Type B pancreatic cell (in vitro differentiated cells): Measurements from ENCODE around the gene PPP1R12A. TPM values are rescaled to one million over a fixed set of nuclear protein-coding genes. Genes with fewer than 3 reads are reported as not detected.
"Not testable (repeated sequence)": the region's sequence is repeated elsewhere in the genome, so short reads cannot be mapped to it uniquely, and the experiment has no call there.

Experiments used
- DNase-seq: peaks from one replicate; pipeline ENCODE4 v3.0.0; 2021; ENCODE audit warnings: mixed read lengths; ENCODE audit not compliant: unreplicated experiment; ENCODE audit errors: extremely low spot score
- H3K27ac Mint-ChIP-seq: 2 replicates; pipeline ENCODE4 v1.8.0; 2021; ENCODE audit warnings: mild to moderate bottlenecking, mixed read lengths
- H3K27me3 Mint-ChIP-seq: 2 replicates; pipeline ENCODE4 v1.8.0; 2021; ENCODE audit warnings: mixed read lengths
- H3K36me3 Mint-ChIP-seq: 2 replicates; pipeline ENCODE4 v1.8.0; 2021; ENCODE audit warnings: mixed read lengths
- H3K4me1 Mint-ChIP-seq: one replicate; pipeline ENCODE4 v1.8.0; 2021; ENCODE audit warnings: mixed read lengths; ENCODE audit not compliant: unreplicated experiment
- H3K4me3 Mint-ChIP-seq: 2 replicates; pipeline ENCODE4 v1.8.0; 2021; ENCODE audit warnings: mild to moderate bottlenecking, mixed read lengths
- H3K9me3 Mint-ChIP-seq: 2 replicates; pipeline ENCODE4 v1.8.0; 2021; ENCODE audit warnings: mixed read lengths
- total RNA-seq: library from RNA; stranded (reverse); gene quantifications from 2 replicates; pipeline ENCODE4 v1.2.1, GENCODE V29; 2021; ENCODE audit warnings: low replicate concordance
- TF ChIP-seq, protein P1 (sequence below): fragments of 200-600 bp; sonication (generic); conservative IDR thresholded peaks from 2 replicates; pipeline ENCODE4 v1.5.0; 2021; ENCODE audit warnings: antibody characterized with exemption, mild to moderate bottlenecking

PPP1R12A gene
- total RNA-seq, 1 donor from 2014 or later: 78.2 TPM

- no peak for DNase-seq
- peaks cover 22% of the 10 kb centered on the region for H3K36me3 Mint-ChIP-seq
- H3K27ac Mint-ChIP-seq: no peak overlapping the region
- no peak overlapping the region for H3K4me3 Mint-ChIP-seq
- no peaks in the 10 kb centered on the region for H3K27me3 Mint-ChIP-seq
- TF ChIP-seq, protein P1, sequence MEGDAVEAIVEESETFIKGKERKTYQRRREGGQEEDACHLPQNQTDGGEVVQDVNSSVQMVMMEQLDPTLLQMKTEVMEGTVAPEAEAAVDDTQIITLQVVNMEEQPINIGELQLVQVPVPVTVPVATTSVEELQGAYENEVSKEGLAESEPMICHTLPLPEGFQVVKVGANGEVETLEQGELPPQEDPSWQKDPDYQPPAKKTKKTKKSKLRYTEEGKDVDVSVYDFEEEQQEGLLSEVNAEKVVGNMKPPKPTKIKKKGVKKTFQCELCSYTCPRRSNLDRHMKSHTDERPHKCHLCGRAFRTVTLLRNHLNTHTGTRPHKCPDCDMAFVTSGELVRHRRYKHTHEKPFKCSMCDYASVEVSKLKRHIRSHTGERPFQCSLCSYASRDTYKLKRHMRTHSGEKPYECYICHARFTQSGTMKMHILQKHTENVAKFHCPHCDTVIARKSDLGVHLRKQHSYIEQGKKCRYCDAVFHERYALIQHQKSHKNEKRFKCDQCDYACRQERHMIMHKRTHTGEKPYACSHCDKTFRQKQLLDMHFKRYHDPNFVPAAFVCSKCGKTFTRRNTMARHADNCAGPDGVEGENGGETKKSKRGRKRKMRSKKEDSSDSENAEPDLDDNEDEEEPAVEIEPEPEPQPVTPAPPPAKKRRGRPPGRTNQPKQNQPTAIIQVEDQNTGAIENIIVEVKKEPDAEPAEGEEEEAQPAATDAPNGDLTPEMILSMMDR: no peak
- no peaks in the 10 kb centered on the region for H3K9me3 Mint-ChIP-seq
- peaks cover 16% of the 10 kb centered on the region for H3K4me1 Mint-ChIP-seq
These were observed 53.5 kb downstream of the PPP1R12A start for GRCh38 chr12:79881351-79881750.

DNA sequence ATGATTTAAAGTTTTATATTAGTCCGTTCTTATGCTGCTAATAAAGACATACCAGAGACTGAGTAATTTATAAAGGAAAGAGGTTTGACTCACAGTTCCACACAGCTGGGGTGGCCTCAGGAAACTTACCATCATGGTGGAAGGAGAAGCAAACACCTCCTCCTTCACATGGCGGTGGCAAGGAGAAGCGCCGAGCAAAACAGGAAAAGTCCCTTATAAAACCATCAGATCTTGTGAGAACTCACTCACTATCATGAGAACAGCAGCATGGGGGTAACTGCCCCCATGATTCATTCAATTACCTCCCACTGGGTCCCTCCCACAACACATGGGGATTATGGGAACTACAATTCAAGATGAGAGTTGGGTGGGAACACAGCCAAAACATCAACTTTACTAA lies 56.4 kb downstream of the PPP1R12A start:
- H3K4me3 Mint-ChIP-seq, H3K9me3 Mint-ChIP-seq, DNase-seq, H3K27ac Mint-ChIP-seq, H3K4me1 Mint-ChIP-seq, H3K27me3 Mint-ChIP-seq: not testable (repeated sequence)
- peaks cover 25% of the 10 kb centered on the region for H3K36me3 Mint-ChIP-seq

- Mint-ChIP-seq H3K27ac (no peak overlapping the region), H3K4me3 (no peak overlapping the region), H3K9me3 (no peaks in the 10 kb centered on the region), H3K27me3 (no peaks in the 10 kb centered on the region), H3K4me1 (peaks cover 4% of the 10 kb centered on the region), H3K36me3 (peaks cover 17% of the 10 kb centered on the region)
- TF ChIP-seq, protein P1: no peak
- DNase-seq: no peak
These were observed 57.7 kb downstream of the PPP1R12A start for GRCh38 chr12:79877246-79877645.

GRCh38 chr12:79874665-79875064 lies 60.2 kb downstream of the PPP1R12A start:
- DNase-seq: no peak
- Mint-ChIP-seq H3K27ac (no peak overlapping the region), H3K27me3 (no peaks in the 10 kb centered on the region), H3K36me3 (peaks cover 23% of the 10 kb centered on the region), H3K4me1 (no peaks in the 10 kb centered on the region), H3K9me3 (no peaks in the 10 kb centered on the region), H3K4me3 (no peak overlapping the region)
- TF ChIP-seq, protein P1: no peak

GRCh38 chr12:79873201-79873600 lies 61.7 kb downstream of the PPP1R12A start:
- peaks cover 33% of the 10 kb centered on the region for H3K36me3 Mint-ChIP-seq
- DNase-seq: no peak
- no peaks in the 10 kb centered on the region for H3K4me1 Mint-ChIP-seq
- H3K27me3 Mint-ChIP-seq: no peaks in the 10 kb centered on the region
- TF ChIP-seq, protein P1: no peak
- no peak overlapping the region for H3K4me3 Mint-ChIP-seq
- no peak overlapping the region for H3K27ac Mint-ChIP-seq
- no peaks in the 10 kb centered on the region for H3K9me3 Mint-ChIP-seq

- no peak overlapping the region for H3K27ac Mint-ChIP-seq
- H3K9me3 Mint-ChIP-seq: no peaks in the 10 kb centered on the region
- DNase-seq: no peak
- H3K4me1 Mint-ChIP-seq: no peaks in the 10 kb centered on the region
- TF ChIP-seq, protein P1: no peak
- no peak overlapping the region for H3K4me3 Mint-ChIP-seq
- H3K27me3 Mint-ChIP-seq: no peaks in the 10 kb centered on the region
- peaks cover 42% of the 10 kb centered on the region for H3K36me3 Mint-ChIP-seq
These were observed 63.3 kb downstream of the PPP1R12A start for GRCh38 chr12:79871621-79872020.
